DMS79 treated with DMSO at 0.1 percent for 48 hours (cell line): ENCODE data around the gene PCGF2.

Experiments used
- DNase-seq: peaks from one replicate; lab custom pipeline; 2025; lab: John Stamatoyannopoulos, UW

Gene PCGF2

GRCh38 chr17:38751144-38751807 lies 3.1 kb upstream of the PCGF2 start:
- peak; percentile 56 for DNase-seq

GRCh38 chr17:38750312-38751121 lies 2.4 kb upstream of the PCGF2 start:
- DNase-seq = peak; percentile 71

GRCh38 chr17:38750044-38750311 lies 1.8 kb upstream of the PCGF2 start:
- peak; percentile 62 for DNase-seq

- peak; percentile 65 for DNase-seq
These were observed 1.3 kb upstream of the PCGF2 start for GRCh38 chr17:38749223-38750043.

- no peak for DNase-seq
These were observed 721 bp upstream of the PCGF2 start for GRCh38 chr17:38748892-38749222.

GRCh38 chr17:38747463-38748148 lies 530 bp downstream of the PCGF2 start:
- peak; percentile 54 for DNase-seq

GRCh38 chr17:38746849-38747462 lies 1.2 kb downstream of the PCGF2 start:
- DNase-seq = peak; percentile 2

GRCh38 chr17:38746004-38746848 lies 1.9 kb downstream of the PCGF2 start:
- DNase-seq = peak; percentile 23

GRCh38 chr17:38745545-38745944 lies 2.6 kb downstream of the PCGF2 start:
- DNase-seq = peak; percentile 78

GRCh38 chr17:38743556-38744171 lies 4.5 kb downstream of the PCGF2 start:
- peak; percentile 32 for DNase-seq

- DNase-seq = peak; percentile 79
These were observed 5.5 kb downstream of the PCGF2 start for GRCh38 chr17:38742411-38743308.

GRCh38 chr17:38741921-38742410 lies 6.2 kb downstream of the PCGF2 start:
- no peak for DNase-seq

GRCh38 chr17:38741461-38741860 lies 6.7 kb downstream of the PCGF2 start:
- no peak for DNase-seq

GRCh38 chr17:38740806-38741205 lies 7.3 kb downstream of the PCGF2 start:
- no peak for DNase-seq

- DNase-seq = no peak
These were observed 8.1 kb downstream of the PCGF2 start for GRCh38 chr17:38740044-38740443.

- no peak for DNase-seq
These were observed 8.8 kb downstream of the PCGF2 start for GRCh38 chr17:38739305-38739704.

GRCh38 chr17:38738686-38739085 lies 9.4 kb downstream of the PCGF2 start:
- DNase-seq = no peak

- no peak for DNase-seq
These were observed 10.0 kb downstream of the PCGF2 start for GRCh38 chr17:38738007-38738662.
